Stimulated activated effector memory CD8-positive, alpha-beta T cell treated with anti-CD3 and anti-CD28 coated beads, Interleukin-12 subunit alpha, Interleukin-12 subunit beta, amount 100 ng/mL, for 72 hours (primary cell): ENCODE results near the gene RSPH10B2.
"Not testable (repeated sequence)": the region's sequence is repeated elsewhere in the genome, so short reads cannot be mapped to it uniquely, and the experiment has no call there.

ENCODE experiments used
- ATAC-seq: fragments of 150-1000 bp; cut with Tn5 transposase; 2 replicates; pipeline ENCODE4 v1.10.0; 2021
- DNase-seq, 2 donors: peaks; one replicate each; pipeline ENCODE4 v3.0.0; 2021 to 2022; ENCODE audit warnings: low spot score in 2 of 2
- H3K27ac Mint-ChIP-seq: one replicate; pipeline ENCODE4 v1.8.0; 2022; ENCODE audit warnings: mild to moderate bottlenecking, mixed read lengths
- H3K36me3 Mint-ChIP-seq: one replicate; pipeline ENCODE4 v1.8.0; 2022; ENCODE audit warnings: mild to moderate bottlenecking, mixed read lengths
- H3K4me1 Mint-ChIP-seq: one replicate; pipeline ENCODE4 v1.8.0; 2022; ENCODE audit warnings: mixed read lengths
- H3K4me3 Mint-ChIP-seq: one replicate; pipeline ENCODE4 v1.8.0; 2022; ENCODE audit warnings: mild to moderate bottlenecking, mixed read lengths
- H3K9me3 Mint-ChIP-seq: one replicate; pipeline ENCODE4 v1.8.0; 2022; ENCODE audit warnings: mixed read lengths

The RSPH10B2 gene

DNA sequence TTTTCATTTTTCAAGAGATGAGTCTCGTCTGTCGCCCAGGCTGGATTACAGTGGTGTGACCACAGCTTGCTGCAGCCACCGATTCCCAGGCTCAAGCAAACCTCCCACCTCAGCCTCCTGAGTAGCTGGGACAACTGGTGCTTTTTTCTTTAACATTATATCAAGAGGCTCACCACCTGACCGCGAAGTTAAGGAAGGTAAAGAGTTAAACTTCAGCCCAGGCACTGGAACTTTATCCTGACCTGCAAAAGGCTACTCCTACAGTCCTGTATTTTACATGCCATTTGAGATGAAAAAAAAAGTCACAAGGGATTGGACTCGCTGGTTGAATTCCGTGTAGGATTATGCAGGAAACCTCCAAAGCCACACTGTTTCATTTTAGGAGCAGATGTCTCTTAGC, 61.6 kb downstream of the RSPH10B2 start:
- not testable (repeated sequence) for ATAC-seq, DNase-seq, H3K9me3 Mint-ChIP-seq, H3K4me1 Mint-ChIP-seq, H3K27ac Mint-ChIP-seq, H3K4me3 Mint-ChIP-seq
- peaks cover 69% of the 10 kb centered on the region for H3K36me3 Mint-ChIP-seq

DNA sequence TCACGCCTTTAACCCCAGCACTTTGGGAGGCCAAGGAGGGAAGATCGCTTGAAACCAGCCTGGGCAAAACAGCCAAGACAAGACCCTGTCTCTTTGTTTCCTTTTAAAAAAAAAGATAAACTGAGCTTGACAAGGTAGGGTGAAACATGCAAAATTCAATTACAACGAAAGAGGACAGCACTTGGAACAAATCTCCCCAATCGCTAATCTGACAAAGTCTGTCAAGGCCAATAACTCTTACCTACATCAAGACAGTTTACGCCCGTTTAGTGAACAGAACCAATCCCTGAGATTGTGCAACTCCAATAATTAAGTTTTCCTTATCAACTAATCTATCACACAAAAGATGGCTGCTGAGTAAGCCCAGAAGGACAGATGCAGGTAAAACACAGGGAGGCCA, 67.7 kb downstream of the RSPH10B2 start:
- H3K4me3 Mint-ChIP-seq, H3K9me3 Mint-ChIP-seq, DNase-seq, H3K4me1 Mint-ChIP-seq, H3K27ac Mint-ChIP-seq, ATAC-seq: not testable (repeated sequence)
- H3K36me3 Mint-ChIP-seq = peaks cover 73% of the 10 kb centered on the region

DNA sequence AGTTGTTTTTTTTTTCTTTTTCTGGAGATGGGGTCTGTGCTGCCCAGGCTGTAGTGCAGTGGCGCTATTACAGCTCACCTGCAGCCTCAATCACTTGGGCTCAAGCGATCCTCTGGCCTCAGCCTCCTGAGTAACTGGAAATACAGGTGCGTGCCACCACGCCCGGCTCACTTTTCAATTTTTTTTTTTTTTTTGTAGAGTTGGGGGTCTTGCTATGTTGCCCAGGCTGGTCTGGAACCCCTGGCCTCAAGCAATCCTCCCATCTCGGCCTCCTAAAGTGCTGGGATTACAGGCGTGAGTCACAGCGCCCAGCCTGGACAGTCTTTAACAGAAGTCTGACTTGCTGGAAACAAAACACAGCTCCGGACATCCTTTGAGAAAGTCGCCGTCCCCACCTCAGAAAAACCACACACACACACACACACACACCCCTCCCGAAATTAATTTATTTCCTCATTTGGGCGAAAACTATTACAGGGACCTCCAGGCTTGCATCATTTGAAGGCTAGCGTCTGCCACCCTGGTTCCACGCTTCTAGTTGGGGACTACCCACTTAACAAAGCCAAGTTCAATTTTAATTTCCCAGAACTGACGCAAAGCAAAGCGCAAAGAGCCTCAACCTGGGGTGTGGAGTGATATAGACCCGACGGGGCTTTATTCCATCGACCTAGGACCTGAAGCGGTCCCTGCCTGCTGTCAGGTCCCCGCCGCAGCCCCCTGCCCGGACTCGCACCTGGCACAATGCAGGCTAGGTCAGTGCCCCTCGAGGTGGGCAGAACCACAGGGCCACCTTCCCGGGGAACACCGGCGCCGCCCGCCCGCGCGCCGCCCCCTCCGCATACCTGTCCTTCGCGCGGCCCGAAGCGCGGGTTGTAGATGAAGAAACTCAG, 71.6 kb downstream of the RSPH10B2 start:
- Mint-ChIP-seq H3K4me3 (peak overlapping the region; percentile 81), H3K27ac (peak overlapping the region; percentile 88), H3K36me3 (peaks cover 36% of the 10 kb centered on the region)
- DNase-seq, H3K4me1 Mint-ChIP-seq, H3K9me3 Mint-ChIP-seq: not testable (repeated sequence)
- ATAC-seq = peak; percentile 73

DNA sequence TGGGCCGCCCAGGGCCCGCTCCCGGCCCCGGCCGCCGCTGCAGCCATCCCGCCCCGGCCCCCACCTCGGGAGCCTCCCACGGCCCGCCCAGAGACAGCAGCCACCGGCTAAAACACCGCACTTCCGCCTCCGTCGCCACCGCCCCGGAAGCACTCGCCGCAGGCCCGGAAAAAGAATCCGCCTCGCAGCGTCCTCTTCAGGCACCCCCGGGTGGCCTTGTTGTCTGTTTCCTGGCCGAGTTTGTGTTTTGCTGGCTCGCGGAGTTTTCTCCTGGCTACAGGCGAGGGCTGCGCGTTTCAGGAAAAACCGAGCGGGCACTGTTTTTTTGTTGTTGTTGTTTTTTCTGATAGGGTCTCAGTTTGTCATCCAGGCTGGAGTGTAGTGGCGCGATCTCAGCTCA, 72.2 kb downstream of the RSPH10B2 start, which contains the start of gene CCZ1B:
Gene CCZ1B (minus strand): TSS at position 125 of the 400 bp plus-strand sequence. CDS start 78 bp downstream, at position 47.
- peak within 1 kb of the TSS; percentile 81 for H3K4me3 Mint-ChIP-seq

DNA sequence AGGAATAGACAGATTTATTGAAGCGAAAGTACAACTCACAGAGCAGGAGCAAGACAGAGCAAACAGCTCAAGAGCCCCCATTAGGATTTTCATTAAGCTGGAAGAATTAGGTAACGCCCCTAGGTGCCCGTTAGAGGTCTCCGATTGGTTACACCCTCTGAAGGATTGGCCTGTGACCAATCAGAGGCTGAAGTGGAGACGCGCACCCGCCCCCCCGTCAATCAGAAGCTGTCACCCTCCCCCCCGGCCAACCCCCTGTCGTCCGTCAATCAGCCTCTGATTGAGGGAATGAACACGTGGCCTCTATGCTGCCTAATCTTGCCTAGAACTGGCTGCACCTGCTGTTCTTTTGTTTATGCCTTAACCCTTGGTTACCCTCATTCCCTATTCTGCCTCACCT, 73.3 kb downstream of the RSPH10B2 start:
- not testable (repeated sequence) for DNase-seq, H3K4me1 Mint-ChIP-seq, ATAC-seq, H3K9me3 Mint-ChIP-seq, H3K27ac Mint-ChIP-seq
- Mint-ChIP-seq H3K36me3 (peaks cover 19% of the 10 kb centered on the region), H3K4me3 (peak overlapping the region; percentile 81)

More for the DNA sequence above, 72.2 kb downstream of the RSPH10B2 start, which contains the start of gene CCZ1B:
- H3K9me3 Mint-ChIP-seq, H3K4me1 Mint-ChIP-seq: not testable (repeated sequence)
- peaks cover 29% of the 10 kb centered on the region for H3K36me3 Mint-ChIP-seq
- DNase-seq = peak; percentile 70 to 92
- ATAC-seq = peak; percentile 97
- H3K27ac Mint-ChIP-seq = peak within 1 kb of the TSS; percentile 88

DNA sequence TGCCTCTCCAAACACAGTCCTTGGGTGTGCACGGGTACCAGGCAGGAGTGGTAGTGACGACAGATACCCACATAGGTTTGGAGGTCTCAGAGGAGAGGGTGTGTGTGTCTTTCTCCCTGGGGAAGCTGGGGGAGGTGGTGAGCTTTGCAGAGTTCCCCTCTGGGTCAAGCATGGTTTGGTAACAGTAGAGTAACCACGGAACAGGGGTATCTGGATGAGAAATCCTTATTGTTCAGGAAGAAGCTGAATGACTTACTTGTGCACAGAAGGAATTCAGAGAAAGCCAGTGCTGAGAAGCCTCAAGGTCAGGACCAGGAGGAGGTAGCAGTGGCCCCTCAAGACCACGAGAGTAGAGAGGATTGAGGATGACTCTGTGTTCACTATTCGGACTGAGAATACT, 75.7 kb downstream of the RSPH10B2 start:
- H3K4me1 Mint-ChIP-seq, ATAC-seq, H3K9me3 Mint-ChIP-seq, DNase-seq, H3K36me3 Mint-ChIP-seq, H3K27ac Mint-ChIP-seq, H3K4me3 Mint-ChIP-seq: not testable (repeated sequence)

DNA sequence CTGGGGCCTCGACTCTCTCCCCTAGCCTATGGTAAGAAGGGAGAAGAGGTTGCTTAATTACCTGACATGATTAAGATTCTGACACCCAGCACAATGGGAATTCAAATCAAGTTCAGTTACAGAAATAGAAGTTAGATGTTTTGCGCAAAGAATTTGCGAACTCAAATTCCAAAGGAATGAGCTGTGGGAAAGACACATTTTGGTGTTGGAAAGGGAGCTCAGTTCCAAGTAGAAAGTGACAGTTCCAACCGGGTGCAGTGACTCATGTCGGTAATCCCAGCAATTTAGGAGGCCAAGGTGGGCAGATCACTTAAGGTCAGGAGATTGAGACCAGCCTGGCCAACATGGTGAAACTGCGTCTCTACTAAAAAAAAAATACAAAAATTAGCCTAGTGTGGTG, 76.1 kb downstream of the RSPH10B2 start:
- H3K9me3 Mint-ChIP-seq, H3K27ac Mint-ChIP-seq, H3K36me3 Mint-ChIP-seq, H3K4me1 Mint-ChIP-seq, ATAC-seq, DNase-seq, H3K4me3 Mint-ChIP-seq: not testable (repeated sequence)

DNA sequence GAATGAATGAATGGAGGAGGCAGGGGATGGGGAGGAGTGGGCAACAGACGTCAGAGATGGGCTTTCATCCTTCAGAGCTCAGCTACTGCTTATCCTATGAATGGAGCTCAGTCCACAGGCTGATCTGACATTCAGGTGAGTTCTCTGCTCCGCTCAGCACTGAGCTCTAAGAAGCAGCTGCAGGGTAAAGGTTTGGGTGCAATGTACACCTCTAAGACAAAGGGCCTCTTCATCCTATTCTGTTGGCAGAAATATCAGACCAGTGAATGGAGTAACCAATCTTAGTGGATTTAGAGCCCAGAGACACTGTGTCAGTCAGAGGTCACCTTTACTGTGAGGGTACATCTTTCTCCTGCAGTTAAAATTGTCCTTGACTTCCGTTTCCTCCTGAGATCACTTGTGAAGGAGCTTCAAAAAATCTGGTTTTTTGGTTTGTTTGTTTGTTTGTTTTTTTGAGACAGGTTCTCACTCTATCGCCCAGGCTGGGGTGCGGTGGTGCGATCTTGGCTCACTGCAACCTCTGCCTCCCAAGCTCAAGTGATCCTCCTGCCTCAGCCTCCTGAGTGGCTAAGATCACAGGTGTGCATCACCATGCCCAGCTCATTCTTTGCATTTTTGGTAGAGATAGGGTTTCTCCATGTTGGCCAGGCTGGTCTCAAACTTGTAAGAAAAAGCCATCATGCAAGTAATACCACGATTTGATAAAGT, 77.3 kb downstream of the RSPH10B2 start:
- Mint-ChIP-seq H3K9me3 (no peaks in the 10 kb centered on the region), H3K27ac (no peak overlapping the region), H3K36me3 (no peaks in the 10 kb centered on the region), H3K4me3 (no peak overlapping the region), H3K4me1 (no peaks in the 10 kb centered on the region)
- DNase-seq (no peak), ATAC-seq (no peak)

DNA sequence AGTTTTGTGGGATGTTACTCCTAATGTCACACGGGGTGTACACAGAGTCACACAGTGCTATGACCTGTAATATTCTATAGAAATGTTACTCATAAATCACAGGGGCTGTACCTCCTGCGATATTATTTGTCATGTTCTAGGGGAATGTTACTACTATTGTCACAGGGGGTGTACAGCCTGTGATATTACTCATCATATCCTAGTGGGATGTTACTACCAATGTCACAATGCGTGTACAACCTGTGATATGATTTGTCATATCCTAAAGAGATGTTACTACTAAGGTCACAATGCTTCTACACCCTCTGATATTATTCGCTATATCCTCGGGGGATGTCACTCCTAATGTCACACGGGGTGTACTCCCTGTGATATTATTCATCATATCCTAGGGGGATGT, 79.7 kb downstream of the RSPH10B2 start:
- no peak overlapping the region for H3K27ac Mint-ChIP-seq
- H3K36me3 Mint-ChIP-seq = no peaks in the 10 kb centered on the region

DNA sequence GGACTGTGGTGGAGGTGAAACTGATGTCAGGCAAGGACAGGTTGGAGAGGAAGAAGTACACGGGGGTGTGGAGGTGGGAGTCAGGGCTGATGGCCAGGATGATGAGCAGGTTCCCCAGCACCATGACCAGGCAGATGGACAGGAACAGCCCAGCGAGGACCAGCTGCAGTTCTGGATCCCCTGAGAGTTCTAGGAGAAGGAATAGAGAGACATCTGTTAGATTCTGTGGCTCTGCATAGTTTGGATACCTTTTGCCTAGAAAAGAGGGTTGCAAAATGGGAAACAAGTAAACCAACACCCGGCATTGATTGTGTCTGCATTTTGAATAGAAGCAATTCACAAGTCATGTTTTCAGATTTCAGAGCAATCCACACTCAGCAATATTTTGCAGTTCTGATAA, 81.6 kb downstream of the RSPH10B2 start:
- H3K9me3 Mint-ChIP-seq, H3K27ac Mint-ChIP-seq, DNase-seq, H3K36me3 Mint-ChIP-seq, H3K4me1 Mint-ChIP-seq, ATAC-seq, H3K4me3 Mint-ChIP-seq: not testable (repeated sequence)

More for the DNA sequence above, 79.7 kb downstream of the RSPH10B2 start:
- no peaks in the 10 kb centered on the region for H3K9me3 Mint-ChIP-seq
- no peaks in the 10 kb centered on the region for H3K4me1 Mint-ChIP-seq
- DNase-seq (no peak), ATAC-seq (peak; percentile 64)
- no peak overlapping the region for H3K4me3 Mint-ChIP-seq

DNA sequence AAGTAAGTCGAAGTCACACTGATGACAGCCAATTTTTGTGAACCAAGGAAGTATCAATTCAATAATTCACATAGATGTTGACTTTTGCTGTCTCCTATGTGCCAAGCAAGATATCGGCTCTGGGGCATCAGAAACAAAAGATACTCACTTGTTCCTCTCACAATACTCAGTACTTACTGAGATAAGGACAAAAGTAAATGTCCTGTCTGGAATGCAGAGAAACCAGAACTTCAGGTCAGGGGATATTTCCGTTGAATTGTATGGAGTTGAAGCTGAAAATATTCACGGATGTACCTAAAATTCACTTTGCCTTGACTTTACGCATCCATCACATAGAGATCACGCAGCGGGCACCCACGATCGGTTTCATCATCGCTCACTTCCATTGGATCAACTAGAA, 83.2 kb downstream of the RSPH10B2 start:
- not testable (repeated sequence) for H3K9me3 Mint-ChIP-seq, H3K27ac Mint-ChIP-seq, DNase-seq, H3K4me1 Mint-ChIP-seq, H3K4me3 Mint-ChIP-seq, ATAC-seq, H3K36me3 Mint-ChIP-seq

DNA sequence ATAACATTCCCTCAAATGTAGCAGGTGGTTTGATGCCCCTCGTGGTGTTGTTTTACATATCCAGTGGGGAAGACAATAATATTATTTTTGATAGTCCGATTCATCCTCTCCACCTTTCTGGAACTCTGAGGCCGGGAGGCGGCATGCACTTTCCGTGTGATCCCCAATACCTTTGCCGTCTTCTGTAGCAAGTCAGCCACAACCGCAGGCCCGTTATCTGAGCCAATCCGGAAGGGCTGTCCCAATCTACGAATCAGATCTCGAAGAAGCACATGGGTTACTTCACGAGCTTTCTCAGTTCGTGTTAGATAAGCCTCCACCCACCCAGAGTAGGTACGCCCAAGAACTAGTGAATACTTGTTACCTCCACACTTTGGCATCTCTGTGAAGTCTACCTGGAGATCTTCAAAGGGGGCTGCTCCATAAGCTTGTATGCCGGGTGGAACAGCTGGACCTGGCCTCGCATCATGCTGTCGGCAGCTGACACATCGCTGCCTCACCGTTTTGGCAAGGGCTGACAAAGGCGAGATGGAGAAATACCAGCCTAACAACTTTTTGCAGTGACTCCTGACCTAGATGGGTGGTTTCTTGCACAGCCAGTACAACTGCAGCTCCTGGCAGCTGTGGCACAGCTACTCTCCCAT, 88.5 kb downstream of the RSPH10B2 start:
- H3K27ac Mint-ChIP-seq, DNase-seq, H3K4me3 Mint-ChIP-seq, H3K4me1 Mint-ChIP-seq, ATAC-seq, H3K9me3 Mint-ChIP-seq, H3K36me3 Mint-ChIP-seq: not testable (repeated sequence)

DNA sequence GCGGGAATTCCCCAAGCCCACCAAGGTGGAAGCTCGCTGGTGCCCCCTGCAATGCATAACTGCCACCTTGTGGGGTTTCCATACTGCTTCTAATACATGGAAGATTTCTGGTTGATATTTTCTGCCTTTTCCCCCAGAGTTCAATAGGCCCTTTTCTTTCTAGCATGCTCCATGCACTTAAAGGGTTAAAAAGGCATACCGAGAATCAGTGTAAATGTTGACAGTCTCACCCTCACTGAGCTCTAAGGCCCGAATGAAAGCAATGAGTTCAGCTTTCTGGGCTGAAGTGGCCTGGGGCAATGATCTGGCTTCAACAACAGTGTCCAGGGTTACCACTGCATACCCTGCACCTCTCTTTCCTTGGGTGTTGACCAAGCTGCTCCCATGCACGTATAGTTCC, 89.2 kb downstream of the RSPH10B2 start:
- not testable (repeated sequence) for ATAC-seq, DNase-seq, H3K4me3 Mint-ChIP-seq, H3K36me3 Mint-ChIP-seq, H3K27ac Mint-ChIP-seq, H3K4me1 Mint-ChIP-seq, H3K9me3 Mint-ChIP-seq

DNA sequence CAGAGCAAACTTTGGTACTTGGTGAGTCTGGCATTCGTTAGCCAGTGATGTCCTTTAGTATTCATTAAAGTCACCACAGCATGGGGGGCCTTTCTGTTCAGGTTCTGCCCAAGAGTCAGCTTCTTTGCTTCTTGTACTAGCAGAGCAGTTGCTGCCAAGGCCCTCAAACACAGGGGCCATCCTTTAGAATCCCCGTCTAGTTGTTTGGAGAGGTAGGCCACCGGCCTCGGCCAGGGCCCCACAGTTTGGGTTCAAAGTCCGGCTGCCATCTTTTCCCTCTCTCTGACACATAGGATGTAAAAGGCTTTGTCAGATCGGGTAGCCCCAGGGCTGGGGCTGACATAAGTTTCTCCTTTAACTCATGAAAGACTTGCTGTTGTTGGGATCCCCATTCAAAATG, 89.8 kb downstream of the RSPH10B2 start:
- H3K4me1 Mint-ChIP-seq, H3K4me3 Mint-ChIP-seq, ATAC-seq, H3K27ac Mint-ChIP-seq, H3K36me3 Mint-ChIP-seq, DNase-seq, H3K9me3 Mint-ChIP-seq: not testable (repeated sequence)

DNA sequence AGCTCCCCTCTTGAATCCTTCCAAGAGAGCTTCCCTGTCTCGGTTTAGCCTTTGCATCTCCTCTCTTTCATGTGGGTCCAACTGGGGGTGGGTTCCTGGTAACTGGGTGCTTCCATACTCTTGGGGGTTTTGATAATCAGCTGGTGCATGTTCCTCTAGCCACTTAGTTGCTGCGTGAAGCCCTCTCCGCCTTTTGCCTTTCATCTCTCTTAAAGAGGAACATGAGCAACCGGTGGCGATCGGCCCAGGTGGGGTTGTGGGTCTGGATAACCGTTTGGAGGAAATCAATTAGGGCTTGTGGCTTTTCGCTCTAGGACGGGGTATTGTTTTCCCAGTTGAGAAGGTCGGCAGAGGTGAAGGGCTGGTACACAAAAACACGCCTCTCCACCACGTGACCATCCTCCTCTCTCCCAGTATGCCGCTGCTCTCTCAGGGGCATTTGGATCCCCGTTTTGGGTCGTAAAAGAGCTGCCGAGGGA, 92.1 kb downstream of the RSPH10B2 start:
- not testable (repeated sequence) for H3K9me3 Mint-ChIP-seq, DNase-seq, H3K4me1 Mint-ChIP-seq, ATAC-seq, H3K27ac Mint-ChIP-seq, H3K4me3 Mint-ChIP-seq, H3K36me3 Mint-ChIP-seq
